ENCODE data around the gene COBL.

DNA sequence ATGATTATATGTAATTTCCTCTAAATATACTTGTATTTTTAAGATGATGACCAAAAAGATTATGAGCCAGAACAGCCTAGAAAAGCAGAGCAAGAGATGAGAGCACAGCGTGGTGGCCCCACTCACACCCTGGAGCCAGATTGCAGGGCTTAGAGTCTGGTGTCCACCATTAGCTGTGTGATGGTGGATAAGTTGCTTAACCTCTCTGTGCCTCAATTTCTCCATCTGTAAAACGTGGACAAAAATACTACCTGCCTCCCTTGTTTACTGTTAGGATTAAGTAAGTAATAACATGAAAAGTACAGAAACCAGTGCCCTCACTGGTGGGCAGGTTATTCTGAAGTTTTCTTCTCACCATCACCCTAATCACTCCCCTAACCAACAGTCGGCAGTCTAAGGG, 212.3 kb downstream of the COBL start:
- TF ChIP-seq POLR2A (IDR thresholded peaks at IDR 0.05) = no peak
- TF ChIP-seq, protein P1, sequence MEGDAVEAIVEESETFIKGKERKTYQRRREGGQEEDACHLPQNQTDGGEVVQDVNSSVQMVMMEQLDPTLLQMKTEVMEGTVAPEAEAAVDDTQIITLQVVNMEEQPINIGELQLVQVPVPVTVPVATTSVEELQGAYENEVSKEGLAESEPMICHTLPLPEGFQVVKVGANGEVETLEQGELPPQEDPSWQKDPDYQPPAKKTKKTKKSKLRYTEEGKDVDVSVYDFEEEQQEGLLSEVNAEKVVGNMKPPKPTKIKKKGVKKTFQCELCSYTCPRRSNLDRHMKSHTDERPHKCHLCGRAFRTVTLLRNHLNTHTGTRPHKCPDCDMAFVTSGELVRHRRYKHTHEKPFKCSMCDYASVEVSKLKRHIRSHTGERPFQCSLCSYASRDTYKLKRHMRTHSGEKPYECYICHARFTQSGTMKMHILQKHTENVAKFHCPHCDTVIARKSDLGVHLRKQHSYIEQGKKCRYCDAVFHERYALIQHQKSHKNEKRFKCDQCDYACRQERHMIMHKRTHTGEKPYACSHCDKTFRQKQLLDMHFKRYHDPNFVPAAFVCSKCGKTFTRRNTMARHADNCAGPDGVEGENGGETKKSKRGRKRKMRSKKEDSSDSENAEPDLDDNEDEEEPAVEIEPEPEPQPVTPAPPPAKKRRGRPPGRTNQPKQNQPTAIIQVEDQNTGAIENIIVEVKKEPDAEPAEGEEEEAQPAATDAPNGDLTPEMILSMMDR (IDR thresholded peaks at IDR 0.05) = no peak

Data from suprapubic skin (tissue), 3 donors.